ENCODE data around the gene KLF4. TPM values are rescaled to one million over a fixed set of nuclear protein-coding genes. Genes with fewer than 3 reads are reported as not detected.

The KLF4 gene
- total RNA-seq, 1 experiment from 2014 or later = 53.9 TPM

DNA sequence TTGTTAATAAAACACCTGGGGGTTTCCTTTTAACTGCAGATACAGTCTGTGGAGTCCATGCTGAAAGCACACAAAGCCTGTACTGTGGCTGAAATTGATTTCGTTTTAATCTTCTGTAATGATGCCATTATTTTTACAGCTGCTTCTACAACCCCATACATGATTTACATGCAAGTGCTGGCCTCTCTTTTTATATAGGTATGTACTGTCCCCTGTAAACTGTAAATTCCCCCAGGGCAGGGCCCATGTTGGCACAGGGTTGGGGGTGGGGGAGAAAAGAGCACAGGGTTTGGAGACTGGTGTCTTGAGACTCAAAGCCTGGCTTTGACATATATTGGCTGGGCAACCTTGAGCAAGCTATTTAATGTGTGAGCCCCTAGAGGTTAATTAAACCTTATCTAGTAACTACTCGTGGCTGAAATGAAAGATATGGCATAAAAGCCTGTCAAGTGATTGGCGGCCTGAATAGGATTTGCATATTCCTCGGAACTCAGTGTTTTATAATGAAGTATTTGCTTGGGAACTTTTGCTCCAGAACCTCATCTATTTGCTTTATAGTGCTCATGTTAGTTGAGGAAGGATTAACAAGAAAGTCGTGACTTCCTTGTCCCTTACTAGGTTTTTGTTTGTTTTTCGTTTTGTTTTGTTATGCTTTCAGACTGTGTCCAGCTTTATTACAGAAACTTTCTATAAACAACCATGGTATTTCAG lies 34.0 kb downstream of the KLF4 start:
- no peak for DNase-seq (ENCODE audit: low spot score)

- DNase-seq (ENCODE audit: low spot score) = no peak
Observed at GRCh38 chr9:107453479-107453878, 36.1 kb downstream of the KLF4 start.

GRCh38 chr9:107447834-107448233 lies 41.7 kb downstream of the KLF4 start:
- no peak for DNase-seq (ENCODE audit: low spot score)

- DNase-seq (ENCODE audit: low spot score) = no peak
Observed at GRCh38 chr9:107447081-107447480, 42.5 kb downstream of the KLF4 start.

- DNase-seq (ENCODE audit: low spot score) = no peak
Observed at GRCh38 chr9:107446491-107446890, 43.1 kb downstream of the KLF4 start.

DNA sequence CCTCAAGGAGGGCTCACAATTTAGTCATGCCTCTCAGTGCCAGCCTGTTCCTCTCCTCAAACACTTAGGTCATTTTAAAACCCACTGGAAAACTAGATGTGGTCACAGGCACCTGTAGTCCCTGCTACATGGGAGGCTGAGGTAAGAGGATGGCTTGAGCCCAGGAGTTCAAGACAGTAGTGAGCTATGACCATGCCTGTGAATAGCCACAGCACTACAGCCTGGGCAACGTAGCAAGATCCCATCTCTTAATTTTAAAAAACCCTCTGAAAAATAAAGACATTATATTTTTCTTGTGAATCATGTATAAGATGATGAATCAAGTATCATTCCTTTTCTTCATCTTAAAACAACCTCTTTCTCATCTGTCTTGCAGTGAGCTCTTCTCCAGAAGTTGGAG lies 45.8 kb downstream of the KLF4 start:
- no peak for DNase-seq (ENCODE audit: low spot score)

GRCh38 chr9:107439991-107440456 lies 49.5 kb downstream of the KLF4 start:
- DNase-seq (ENCODE audit: low spot score) = no peak

DNA sequence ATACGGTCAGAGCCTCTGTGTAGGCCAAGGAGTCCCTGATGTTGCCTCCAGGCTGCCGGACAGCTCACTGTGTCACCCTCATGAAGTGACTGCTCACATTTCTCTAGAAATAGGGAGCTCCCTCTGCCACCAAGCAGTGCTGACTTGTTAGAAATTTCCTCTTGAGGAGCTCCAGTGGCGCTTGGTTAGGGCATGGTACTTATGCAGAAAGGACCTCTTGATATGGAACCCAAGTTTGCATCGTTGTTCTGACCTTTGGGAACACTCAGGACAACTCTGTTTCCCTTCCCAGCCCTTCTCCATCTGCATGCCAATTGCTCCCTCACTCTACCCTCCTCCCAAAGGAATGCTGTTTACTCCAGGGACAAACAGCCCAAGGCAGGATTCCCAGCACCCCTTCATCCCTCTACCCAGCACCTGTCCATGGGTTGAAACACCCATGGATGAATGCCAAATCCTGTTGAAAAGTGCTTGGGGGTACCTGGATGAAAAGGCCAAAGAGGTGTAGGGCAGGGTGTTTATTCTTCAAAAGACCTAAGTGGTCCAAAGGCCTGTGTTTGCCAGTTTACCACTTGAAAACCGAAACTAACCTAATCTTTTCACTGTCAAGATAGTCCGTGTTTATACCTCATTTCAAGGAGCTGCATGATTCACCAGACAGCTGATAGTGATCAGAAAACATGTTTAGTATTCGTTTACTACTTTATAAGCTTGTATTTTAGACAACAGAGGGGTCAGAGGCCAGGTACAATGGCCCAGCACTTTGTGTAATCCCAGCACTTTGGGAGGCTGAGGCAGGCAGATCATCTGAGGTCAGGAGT lies 51.1 kb downstream of the KLF4 start:
- no peak for DNase-seq (ENCODE audit: low spot score)

DNA sequence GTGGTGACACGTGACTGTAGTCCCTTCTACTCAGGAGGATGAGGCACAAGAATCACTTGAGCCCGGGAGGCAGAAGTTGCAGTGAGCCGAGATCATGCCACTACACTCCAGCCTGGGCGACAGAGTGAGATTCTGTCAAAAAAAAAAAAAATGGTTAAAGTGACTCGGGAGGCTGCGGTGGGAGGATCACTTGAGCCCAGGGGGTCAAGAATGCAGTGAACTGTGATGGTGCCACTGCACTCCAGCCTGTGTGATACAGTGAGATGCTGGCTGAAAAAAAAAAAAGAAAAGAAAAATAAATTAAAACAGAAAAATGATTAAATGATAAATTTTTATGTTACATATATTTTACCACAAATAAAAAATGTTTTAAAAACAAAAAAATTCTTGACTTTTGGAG lies 51.9 kb downstream of the KLF4 start:
- DNase-seq (ENCODE audit: low spot score) = no peak

GRCh38 chr9:107435415-107435814 lies 54.2 kb downstream of the KLF4 start:
- DNase-seq (ENCODE audit: low spot score) = no peak

Small RNA genes lying within 50 kb of the gene (small RNA-seq; reads per million reads assigned to genes)
- gene HMGN2P32 = not detected
- gene RNU6-492P = not detected

Other genes with a start within 250 kb of the KLF4 start
- 69.9 and 76.8 TPM in 2 replicates for gene RAD23B, start 206.5 kb downstream of the KLF4 start, total RNA-seq (2014; rRNA removed; shearing (Covaris generic))